HTR-8/SVneo (cell line): Measurements from ENCODE around the gene PLSCR2.
"Not testable (repeated sequence)": the region's sequence is repeated elsewhere in the genome, so short reads cannot be mapped to it uniquely, and the experiment has no call there.

Experiments
- DNase-seq: peaks from one replicate; pipeline ENCODE4 v3.0.0; 2011; ENCODE audit warnings: low spot score, mixed read lengths; ENCODE audit not compliant: insufficient read length
- FAIRE-seq: peaks from 2 replicates; lab custom pipeline; 2011; peaks lifted over from hg19 to GRCh38; lab: Jason Lieb, UNC

The PLSCR2 gene, protein sequence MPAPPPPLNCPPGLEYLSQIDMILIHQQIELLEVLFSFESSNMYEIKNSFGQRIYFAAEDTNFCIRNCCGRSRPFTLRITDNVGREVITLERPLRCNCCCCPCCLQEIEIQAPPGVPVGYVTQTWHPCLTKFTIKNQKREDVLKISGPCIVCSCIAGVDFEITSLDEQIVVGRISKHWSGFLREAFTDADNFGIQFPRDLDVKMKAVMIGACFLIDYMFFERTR

GRCh38 chr3:146469150-146470017 is at the start of gene PLSCR2:
Gene PLSCR2, minus strand, starts transcription at chr3:146469561. Its CDS starts 9,657 bp downstream, at chr3:146459904.
- FAIRE-seq (no peak), DNase-seq (no peak)

DNA sequence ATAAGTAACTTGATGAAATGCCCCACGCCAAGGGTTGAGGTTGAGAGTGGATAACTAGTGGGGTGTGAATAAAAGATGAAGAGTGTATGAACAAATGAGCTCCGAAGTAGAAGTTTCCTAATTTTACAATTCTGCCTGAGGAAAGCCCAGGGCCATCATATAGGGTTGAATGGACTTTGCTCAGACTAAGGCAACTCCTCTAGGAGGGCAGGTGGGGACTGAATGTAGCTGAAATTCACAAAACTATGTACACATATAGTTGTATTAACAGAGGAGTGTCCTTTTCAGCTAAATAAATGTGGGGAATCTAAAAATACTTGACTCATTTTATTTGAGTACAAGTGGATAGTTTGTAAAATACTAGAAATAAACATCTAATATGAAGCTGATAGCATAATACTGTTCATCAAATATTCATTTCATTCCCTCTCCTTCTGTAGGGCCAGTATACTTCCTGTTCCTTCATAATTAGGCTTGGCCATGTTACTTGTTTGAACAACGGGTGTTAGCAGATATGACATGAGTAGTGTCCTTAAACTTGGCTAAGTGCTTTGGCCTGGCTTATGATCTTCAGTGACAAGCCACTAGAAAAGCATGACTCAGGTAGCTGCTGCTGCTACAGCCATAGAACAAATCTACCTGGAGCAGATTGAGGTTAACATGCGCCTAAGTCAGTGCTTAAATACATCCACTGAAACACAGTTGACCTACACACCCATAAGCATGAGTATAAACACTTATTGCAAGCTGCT is 48.5 kb upstream of the PLSCR2 start:
- DNase-seq: no peak
- no peak for FAIRE-seq

- DNase-seq: no peak
- no peak for FAIRE-seq
Measured at GRCh38 chr3:146513386-146514051, 44.2 kb upstream of the PLSCR2 start.

DNA sequence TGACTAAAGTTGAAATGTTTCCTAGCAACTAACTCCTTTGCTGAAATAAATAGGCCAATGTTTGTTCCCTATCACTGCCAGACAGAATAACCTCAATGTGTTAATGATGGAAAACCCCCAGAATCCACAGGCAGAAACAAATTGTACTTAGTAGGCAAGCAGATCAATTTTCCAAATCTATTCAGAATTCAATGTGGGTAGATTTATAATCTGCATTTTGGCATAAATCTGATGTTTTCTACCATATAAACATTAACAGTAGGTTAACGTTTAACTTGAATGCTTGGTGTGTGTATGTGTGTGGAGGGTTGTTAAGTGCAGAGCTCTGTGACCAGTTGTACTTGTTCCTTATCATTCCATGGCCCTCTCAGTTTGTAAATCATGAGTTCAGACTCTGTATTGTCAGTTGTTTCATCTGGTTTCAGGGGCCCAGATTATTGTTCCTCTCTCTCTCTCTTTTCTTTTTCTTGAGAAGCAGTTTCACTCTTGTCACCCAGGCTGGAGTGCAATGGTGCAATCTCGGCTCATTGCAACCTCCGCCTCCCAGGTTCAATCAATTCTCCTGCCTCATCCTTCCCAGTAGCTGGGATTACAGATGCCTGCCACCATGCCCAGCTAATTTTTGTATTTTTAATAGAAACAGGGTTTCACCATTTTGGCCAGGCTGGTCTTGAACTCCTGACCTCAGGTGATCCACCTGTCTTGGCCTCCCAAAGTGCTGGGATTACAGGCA is 42.2 kb upstream of the PLSCR2 start:
- DNase-seq: no peak
- FAIRE-seq: no peak

- no peak for FAIRE-seq
Measured at GRCh38 chr3:146507331-146508120, 38.2 kb upstream of the PLSCR2 start.

GRCh38 chr3:146505516-146505915 is 36.2 kb upstream of the PLSCR2 start:
- FAIRE-seq: no peak
- DNase-seq: no peak

More at GRCh38 chr3:146507331-146508120, 38.2 kb upstream of the PLSCR2 start:
- no peak for DNase-seq

DNA sequence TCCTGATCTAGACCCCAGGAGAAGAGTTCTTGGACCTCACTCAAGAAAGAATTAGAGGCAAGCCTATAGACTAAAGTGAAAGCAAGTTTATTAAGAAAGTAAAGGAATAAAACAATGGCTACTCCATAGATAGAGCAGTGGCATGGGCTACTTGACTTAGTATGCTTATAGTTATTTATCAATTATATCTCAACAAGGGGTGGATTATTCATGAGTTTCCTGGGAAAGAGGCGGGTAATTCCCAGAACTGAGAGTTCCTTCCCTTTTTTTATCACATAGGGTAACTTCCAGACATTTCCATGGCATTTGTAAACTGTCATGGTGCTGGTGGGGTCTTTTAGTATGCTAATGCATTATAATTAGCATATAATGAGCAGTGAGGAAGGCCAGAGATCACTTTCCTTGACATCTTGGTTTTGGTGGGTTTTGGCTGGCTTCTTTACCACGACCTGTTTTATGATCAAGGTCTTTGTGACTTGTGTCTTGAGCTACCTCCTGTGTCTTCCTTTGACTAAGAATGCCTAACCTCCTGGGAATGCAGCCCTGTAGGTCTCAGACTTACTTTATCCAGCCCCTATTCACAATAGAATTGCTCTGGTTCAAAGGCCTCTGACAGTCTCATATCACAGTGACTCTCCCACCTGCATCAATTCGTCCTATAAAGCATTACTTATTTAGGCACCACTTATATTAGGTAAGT is 35.3 kb upstream of the PLSCR2 start:
- DNase-seq: no peak
- no peak for FAIRE-seq

- peak; percentile 46 for DNase-seq
Measured at GRCh38 chr3:146503461-146504202, 34.3 kb upstream of the PLSCR2 start.

GRCh38 chr3:146502887-146503460 is 33.6 kb upstream of the PLSCR2 start:
- FAIRE-seq: no peak
- DNase-seq: no peak

More at GRCh38 chr3:146503461-146504202, 34.3 kb upstream of the PLSCR2 start:
- FAIRE-seq: peak; percentile 74

DNA sequence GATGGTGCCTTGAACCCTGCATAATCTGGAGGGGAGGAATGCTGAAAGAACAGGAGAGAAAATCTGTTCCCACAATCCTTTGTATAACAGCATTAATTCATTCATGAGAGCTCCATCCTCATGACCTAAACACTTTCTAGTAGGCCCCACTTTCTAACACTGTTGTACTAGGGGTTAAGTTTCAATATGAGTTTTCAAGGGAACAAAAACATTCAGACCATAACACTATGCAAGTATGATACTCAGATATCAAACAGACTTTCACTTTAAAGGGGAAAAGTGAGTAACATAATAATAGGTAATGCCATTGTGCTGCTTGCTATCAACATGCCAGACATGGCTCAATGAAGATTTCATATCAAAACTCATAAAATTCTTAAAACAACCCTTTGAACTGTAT is 32.4 kb upstream of the PLSCR2 start:
- no peak for FAIRE-seq

GRCh38 chr3:146499701-146500100 is 30.3 kb upstream of the PLSCR2 start:
- DNase-seq (no peak), FAIRE-seq (no peak)

More for the DNA sequence above, 32.4 kb upstream of the PLSCR2 start:
- DNase-seq: no peak

GRCh38 chr3:146498002-146498736 is 28.8 kb upstream of the PLSCR2 start:
- no peak for FAIRE-seq
- no peak for DNase-seq

GRCh38 chr3:146497145-146497843 is 27.9 kb upstream of the PLSCR2 start:
- not testable (repeated sequence) for FAIRE-seq, DNase-seq

DNA sequence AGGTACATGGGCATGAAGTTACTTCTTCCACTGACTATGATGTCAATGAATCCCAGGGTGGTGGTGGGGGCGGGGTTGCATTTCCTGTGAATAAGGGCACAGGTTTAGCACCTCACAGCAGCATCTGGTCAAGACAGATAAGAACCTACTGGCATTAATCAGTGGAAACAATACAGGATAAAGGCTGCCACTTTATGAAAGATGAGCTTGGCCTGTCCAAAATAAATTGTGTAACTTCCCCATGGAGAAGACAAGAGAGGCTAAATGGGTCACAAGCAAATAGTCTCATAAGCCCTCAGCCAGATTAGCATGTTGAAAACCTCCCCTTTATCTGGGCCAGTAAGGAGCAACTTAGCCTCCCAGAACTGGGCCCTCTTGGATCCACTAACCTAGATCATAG is 27.4 kb upstream of the PLSCR2 start:
- DNase-seq: no peak
- no peak for FAIRE-seq

DNA sequence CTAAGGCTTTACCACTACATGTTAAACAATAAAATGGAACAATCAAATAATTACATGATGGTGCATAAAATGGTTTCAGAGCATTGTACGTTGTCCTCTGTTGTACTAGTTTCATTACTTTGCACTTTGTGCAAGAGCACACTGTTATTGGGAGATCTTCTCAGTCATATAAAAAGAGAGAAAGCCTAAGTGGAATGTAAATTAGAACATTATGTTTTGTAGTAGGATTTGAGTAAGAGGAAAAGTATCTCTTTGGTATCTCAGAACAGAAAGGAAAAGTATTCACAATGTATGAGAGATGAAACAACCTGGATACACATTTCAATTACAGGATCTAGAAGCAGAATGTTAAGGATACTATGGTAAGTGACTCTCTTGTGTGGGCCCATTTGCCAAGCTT is 26.9 kb upstream of the PLSCR2 start:
- no peak for DNase-seq
- FAIRE-seq: no peak

- FAIRE-seq: no peak
- no peak for DNase-seq
Measured at GRCh38 chr3:146493761-146494160, 24.4 kb upstream of the PLSCR2 start.
